ENCODE results near the gene PARVB.

Gene PARVB

DNA sequence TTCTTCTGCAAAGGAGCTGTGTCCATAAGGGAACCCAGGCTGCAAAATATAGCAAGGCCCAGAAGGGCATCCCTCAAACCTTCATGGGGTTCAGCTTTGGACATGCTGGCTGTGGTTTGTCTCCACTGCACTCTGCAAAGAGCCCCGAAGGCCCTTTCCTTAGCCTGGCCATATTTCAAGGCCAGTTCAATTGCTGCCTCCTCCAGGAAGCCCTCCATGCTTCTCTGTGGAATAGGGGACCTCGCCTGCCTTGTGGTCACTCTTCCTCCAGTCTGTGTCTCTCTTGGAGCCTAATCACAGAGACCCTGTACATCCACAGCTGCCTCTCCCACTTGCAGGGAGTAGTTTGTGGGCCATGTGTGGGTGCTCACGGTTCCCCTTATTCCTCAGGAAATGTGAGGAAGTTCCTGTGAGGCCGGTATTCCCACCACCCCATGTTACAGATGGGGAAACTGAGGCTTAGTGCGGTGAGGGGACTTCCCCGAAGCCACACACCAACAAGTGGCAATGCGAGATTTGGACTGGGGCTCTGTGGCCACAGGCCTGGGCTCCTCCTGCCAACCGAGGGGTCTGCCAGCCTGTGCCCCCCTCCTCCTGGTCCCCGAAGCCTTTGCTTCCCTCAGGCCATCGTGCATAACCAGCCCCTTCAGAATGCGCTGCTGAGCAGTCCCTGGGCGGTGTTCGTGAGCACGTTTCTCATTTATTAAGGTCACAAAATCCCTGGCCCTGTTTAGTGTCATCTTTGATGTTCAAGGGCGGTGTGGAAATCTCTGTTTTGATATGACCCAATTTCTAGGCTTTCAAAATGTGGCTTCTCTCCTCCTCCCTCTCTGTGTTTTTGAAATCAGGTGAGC is 65.8 kb downstream of the PARVB start:
- no peak for DNase-seq (ENCODE audit: low spot score)

DNA sequence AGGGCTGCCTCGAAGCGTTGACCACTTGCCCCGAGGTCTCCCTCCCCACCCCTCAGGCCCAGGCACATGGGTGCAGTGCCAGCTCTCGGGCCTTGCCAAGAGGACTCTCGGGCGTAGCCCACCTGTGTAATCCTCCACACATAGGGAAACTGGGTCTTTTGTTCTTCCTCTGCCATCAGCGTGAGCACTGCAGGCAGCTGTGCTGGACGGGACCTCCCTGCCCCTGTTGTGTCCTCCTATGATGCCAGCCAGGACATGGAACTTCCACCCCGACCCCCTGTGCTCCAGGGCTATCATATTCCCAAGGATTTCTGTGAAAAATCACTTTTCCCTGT is 66.4 kb downstream of the PARVB start:
- DNase-seq (ENCODE audit: low spot score) = no peak

DNA sequence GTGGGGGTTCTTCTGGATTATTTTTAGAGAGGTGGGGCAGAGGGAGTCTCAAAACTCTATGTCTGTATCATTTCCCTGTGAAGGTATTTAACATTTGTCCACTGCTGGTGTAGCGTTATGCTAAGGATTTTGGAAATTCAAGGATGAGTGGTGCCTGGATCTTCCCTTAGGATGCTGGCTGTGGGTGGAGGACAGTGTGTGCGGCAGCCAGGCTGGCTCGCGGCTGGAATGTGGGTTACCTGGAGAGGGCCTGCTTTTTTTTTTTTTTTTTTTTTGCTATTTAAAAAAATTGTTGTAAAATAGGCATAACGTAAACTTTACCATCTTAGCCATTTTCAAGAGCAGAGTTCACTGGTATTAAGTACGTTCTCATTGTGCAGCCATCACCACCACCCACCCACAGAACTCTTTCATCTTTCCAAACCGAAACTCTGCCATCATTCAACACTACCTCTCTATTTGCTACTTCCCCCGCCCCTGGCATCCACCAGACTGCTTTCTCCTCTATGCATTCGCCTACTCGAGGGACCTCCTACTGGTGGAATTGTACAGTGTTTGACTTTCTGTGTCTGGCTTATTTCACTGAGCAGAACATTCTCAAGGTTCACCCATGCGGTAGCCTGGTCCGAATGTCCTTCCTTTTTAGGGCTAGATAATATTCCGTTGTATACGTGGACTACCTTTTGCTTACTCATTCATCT is 67.1 kb downstream of the PARVB start:
- no peak for DNase-seq (ENCODE audit: low spot score)

DNA sequence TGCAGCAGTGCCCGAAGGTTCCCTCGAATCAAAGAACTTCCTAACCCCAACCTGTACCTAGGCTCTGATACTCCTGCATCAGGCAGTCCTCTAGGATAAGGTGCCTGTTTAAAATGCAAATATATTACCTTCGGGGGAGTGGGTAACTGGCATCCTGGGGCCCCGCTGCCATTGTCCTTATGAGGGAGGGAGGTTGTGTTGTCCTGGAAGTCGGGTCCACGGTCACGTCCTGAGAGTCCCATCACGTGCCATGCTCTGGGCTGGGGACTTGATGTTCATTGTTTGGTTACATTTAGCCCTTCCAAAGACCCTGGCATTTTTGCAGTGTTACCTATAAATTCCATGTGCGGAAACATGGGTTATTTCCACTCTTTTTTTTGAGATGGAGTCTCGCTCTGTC is 67.6 kb downstream of the PARVB start:
- DNase-seq (ENCODE audit: low spot score) = no peak

DNA sequence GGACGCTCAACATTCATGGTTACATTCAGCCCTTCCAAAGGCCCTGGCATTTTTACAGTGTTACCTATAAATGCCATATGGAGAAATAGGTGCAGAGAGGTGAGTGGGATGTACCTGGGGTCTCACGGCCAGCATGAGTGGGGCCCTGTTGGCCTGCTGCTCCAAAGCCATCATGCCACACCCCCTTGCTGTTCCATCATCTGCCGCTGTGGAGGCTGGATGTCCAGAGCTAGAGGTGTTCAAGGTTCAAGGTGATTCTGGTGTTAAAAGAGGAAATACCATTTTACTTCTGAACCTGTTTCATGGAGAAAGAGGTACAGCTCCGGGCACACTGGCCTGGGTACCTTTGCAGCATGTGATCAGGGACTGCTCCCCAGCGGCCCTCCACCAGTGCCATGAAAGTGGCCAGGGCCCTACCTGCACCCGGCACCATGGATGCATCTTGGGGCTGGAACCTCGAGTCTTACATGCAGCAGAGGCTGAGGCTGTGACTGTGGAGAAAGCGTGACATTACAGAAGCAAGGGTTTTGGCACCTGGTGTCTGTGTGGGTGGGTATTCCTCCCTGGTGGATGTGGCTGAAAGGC is 68.6 kb downstream of the PARVB start:
- no peak for DNase-seq (ENCODE audit: low spot score)

DNA sequence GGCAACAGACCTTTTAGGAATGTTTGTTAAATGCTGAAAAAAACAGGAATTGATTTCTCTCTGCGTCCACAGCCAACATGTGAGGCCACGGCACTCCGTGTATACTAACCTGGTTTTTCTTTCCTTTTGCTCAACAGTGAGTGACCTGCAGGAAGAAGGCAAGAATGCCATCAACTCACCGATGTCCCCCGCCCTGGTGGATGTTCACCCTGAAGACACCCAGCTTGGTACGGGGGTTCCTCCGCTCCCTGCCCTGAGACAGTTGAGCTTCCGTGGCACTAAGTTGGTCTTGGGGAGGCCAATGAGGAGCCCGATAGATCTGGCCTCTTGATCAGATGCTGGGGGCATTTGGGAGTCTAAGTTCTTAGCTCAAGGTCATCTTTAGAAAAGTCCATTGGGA is 69.7 kb downstream of the PARVB start:
- DNase-seq (ENCODE audit: low spot score) = no peak

DNA sequence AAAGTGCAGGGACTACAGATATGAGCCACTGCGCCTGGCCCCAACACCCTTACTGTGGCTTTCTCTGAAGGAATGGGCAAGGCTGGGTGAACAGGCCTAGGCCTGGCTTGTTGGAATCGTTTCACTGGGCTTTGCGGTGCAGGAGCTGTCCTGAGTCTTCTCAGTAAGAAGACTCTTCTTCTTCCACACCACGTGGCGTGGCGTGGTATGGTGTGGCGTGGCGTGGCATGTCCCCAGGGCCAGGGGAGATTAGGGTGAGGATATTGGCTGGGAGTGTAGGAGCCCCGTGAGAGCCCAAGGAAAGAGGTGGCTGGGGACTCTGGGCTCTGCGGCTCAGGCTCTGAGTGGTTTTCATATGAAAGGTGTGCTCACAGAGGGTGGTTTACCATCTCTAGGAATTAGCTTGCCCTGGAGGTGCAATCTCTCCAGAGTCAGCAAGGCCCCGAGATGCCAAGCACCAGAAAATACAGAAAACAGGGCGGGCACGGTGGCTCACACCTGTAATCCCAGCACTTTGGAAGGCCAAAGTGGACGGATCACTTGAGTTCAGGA is 70.7 kb downstream of the PARVB start:
- DNase-seq (ENCODE audit: low spot score) = no peak

DNA sequence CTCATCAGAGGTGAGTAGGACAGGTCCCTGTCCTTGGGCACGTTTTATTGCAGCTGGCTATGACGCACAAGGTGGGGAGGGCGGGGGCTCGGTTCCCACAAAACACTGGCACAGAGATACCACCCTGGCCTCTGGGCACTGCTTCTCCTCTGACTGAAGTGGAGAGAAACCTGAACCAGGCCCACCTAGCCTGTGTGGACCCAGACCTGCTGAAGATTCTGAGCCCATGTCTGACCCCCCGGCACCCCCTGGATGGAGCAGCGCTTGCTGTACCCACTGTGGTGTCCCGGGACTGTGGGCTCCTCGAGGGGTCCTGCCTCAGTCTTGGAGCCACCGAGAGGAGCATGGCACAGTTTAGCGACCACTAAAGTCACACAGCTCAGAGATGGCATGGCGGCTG is 72.6 kb downstream of the PARVB start:
- no peak for DNase-seq (ENCODE audit: low spot score)

DNA sequence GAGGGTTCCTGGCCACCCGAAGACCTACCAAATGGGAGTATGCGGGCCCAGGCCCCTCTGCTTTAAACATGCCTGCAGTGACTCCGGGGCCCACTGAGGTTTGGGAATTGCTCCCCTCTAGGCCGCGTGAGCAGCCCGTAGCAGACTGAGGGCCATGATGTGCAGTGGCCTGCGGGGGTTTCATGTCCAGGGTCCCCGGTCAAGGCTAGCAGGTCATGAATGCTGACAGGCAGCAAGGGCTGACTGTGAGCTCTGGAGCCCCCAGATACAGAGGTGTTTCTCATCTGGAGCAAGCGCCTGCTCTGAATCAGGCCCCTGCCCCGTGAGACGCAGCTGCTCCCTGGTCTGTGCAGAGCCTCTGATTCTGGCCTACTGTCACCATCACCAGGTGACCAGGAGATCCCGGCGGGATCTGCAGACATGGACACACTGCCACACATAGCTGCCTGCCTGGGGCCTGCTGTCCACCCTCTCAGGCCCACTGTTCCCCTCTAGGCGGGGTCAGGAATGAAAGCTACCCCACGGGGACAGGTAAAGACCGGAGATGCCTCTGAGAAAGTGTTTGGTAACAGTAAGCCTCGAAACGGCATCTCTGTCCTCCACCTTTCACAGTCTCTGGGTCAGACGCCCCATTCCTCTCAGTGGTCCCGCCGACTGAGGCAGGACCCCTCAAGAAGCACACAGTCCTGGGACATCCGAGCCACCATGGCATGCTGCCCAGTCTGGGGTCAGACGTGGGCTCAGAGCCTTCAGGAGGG is 73.3 kb downstream of the PARVB start:
- no peak for DNase-seq (ENCODE audit: low spot score)

DNA sequence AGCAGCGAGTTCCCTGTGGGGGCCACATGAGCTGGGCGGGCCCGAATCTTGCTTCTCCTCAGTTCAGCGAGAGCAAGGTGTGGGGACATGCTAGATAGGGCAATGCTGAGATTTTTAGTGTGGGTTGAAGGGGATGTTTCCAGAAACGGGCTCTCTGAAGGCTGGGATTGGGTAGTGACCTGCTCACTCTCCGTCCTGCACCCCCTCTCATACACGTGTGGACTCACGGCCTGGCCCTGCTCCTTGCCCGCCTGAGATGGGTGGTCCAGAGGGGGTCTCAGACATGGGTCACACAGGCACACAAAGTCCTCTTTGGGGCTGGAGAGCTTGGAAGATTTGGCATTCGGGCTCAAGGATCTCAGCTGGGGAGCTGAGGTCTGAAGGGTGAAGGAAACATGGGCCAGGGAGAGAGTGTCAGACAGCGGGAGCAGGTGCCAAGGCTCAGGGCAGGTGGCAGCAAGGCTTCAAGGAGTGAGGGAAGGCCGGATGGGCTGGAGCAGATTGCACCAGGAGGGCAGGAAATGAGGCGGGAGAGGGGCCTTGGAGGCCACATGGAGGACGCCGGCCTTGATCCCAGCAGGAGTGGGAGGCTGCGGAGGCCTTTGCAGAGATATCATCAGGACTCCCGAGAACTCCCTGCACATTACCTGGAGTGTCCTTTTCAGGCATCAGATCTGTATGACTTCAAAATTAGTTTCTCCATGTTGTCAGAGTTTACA is 74.1 kb downstream of the PARVB start:
- DNase-seq (ENCODE audit: low spot score) = no peak

DNA sequence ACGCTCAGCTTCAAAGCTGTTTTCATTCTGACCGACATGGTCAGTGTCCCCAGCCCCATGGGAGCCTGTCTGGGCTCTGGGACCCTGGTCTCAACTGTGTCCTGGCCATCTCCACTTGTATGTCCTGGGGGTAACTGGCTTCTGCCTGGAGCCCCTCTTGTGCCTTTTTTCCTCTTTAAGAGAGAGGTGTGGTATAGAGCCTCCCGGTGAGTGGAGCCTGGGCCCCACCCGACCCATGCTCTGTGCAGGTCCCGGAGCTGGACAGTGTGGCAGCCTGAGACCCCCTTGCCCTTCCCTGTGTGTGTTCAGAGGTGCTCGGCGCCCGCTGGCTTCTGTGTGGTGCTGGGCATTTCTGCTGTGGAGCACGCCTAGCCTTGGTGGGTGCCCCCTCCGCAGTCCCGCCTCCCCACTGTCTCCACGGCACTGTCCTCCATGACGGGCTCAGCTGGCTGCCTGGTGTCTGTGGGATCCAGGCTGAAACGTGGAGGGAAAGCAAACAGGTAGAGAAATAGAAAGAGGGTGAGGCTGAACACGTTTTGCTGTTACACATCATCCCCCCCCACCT is 74.9 kb downstream of the PARVB start:
- DNase-seq (ENCODE audit: low spot score) = no peak

DNA sequence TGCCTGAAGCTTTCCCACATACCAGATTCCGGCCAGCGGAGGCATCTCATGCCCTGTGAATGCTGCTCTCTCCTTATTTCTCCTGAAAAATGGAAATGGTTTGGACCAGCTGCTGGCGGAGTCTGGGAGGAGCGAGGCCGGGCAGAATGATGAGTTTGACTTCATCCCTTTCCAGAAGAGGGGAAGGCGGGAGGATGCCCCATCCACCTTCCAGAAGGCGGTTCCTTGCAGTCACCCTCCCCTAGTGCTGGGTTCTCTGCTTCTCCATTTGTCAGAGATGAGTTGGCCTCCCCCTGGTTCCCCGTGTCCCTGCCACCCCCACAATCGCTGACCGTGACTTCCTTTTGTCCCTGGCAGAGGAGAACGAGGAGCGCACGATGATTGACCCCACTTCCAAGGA is 75.6 kb downstream of the PARVB start:
- DNase-seq (ENCODE audit: low spot score) = no peak

DNA sequence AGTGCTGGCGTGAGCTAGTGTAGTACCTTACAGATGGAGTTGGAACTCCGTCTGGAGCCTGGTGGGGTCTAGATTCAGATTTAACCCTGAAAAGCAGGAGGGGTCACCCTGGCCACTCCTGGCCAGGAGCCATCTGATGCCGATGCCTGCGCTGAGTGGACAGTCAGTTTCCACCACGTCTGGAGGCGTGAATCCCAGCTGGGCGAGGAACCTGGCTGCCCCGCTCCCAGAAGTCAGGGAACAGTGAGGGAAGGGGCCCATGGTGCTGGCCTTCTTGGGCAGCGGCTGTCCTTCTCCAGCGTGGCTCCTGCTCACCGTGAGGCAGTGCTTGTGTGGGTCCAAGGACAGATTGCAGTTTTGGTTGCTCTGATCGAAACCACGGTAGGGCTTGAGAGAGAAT is 76.3 kb downstream of the PARVB start:
- no peak for DNase-seq (ENCODE audit: low spot score)

DNA sequence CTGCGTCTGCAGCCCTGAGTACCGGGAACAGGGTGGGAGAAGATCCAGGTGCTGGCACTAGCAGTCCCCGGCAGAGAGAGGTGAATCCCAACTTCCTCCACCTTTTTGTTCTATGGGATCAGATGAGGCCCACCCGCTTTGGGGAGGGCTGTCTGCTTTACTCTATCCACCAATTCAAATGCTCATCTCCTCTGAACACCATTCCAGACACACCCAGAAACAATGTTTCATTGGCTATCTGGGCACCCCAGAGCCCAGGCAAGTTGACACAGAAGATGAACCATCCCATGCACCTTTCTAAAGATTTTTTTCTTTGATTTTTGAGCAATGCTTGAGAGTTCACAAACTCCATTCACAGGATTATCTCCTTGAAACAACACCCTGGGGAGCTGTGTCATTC is 78.0 kb downstream of the PARVB start:
- no peak for DNase-seq (ENCODE audit: low spot score)

DNA sequence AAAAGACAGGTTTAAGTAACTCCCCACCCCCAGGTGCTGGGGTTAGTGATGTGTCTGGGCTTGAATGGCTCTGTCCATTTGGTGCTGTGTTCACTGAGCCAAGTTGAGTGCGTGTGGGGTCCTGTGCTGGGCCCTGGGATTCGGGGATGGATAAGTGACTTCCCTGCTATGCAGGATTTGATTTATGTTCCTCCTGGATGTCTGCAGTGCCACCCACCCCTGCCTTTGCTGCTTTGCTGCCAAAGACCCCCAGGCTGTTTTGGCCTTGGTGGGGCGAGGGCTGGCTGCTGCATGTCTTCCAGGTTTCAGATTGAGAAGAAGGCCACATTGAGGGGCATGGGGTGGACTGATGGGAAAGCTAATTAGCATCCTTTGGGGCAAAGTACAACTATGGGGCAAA is 78.8 kb downstream of the PARVB start:
- no peak for DNase-seq (ENCODE audit: low spot score)

DNA sequence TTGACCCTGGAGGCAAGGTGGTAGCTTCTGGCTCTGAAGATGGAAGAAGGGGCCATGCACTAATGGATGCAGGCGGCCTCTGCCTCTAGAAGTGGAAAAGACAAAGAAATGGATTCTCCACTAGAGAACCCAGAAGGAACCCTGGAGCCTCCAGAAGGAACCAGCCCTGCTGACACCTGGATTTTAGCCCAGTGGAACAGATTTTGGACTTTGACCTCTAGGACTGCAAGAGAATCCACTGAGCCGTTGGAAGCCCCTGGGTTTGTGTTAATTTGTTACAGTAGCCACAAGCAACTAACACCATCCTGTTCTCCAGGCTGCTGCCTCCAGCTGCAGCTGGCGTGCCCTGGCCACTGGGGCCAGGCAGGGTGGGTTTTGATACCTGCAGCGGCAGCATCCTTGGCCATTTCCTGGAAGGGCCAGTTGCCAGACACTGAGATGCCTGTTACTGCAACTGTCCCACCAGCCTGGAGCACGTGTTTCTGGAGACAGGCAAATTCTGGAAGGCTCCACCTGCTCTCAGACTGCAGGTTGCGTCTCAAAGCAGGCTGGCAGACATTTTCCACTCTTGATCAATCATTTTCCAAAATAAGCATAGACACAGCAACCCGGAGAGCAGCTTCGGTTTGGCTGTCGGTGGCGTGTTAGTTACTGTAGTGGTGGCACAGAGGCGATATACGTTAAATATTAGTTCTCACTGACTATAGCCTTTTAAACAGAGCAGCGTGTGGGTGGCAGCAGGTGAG is 79.8 kb downstream of the PARVB start:
- no peak for DNase-seq (ENCODE audit: low spot score)

DNA sequence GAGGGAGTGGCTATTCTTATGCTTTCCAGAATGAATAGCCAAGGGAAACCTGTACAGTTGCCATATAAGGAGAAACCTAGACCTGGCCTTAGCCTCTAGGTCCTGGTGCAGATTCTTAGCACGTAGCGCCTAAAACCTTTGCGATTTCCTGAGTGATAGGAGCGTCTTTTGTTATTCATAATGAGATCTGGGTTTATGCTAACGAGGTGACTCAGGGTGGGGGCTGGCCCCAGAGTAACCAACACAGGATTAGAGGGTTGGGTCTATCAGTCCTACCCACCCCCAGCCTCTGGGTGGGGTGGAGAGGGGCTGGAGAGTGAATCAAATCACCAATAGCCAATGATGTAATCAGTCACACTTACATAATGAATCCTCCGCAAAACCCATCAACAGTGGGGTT is 83.2 kb downstream of the PARVB start:
- no peak for DNase-seq (ENCODE audit: low spot score)

DNA sequence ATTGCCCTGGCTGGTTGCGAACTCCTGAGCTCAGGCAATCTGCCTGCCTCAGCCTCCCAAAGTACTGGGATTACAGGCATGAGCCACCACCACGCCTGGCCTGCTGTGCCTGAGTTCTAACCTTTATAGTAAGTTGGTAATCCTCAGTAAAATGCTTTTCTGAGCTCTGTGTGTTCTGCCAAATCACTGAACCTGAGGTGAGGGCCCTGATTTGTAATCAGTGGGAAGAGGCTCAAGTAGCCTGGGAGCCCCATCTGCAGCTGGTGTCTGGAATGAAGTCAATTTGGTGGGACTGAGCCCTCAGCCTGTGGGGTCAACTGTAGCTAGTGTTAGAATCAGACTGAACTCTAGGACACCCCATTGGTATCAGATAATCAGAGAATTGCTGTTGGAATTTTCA is 84.0 kb downstream of the PARVB start:
- no peak for DNase-seq (ENCODE audit: low spot score)

DNA sequence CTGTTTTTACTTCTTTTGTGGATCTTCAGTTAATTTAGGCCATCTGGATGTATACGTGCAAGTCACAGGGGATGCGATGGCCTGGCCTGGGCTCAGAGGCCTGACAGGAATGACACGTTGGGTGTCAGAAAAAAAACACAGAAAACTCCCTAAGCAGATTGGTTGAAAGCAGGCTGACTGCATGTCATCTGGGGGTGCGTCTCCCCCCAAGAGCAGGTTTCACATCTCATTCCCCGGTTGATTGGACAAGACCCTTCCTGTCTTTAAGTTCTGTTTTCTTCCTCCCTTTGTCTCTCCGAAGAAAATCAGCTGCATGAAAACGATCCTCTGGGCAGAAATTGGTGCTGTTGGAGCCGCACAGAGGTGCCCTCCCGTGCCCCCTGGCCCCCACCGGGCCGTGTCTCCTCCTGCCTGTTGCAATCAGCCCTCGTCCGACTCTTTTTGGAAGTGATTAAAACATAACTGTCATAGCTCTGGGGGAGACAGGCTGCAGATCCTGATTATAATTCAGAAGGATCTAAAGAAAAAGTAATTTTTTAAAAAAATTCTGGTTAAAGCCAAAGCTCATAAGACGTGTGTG is 84.8 kb downstream of the PARVB start:
- no peak for DNase-seq (ENCODE audit: low spot score)

DNA sequence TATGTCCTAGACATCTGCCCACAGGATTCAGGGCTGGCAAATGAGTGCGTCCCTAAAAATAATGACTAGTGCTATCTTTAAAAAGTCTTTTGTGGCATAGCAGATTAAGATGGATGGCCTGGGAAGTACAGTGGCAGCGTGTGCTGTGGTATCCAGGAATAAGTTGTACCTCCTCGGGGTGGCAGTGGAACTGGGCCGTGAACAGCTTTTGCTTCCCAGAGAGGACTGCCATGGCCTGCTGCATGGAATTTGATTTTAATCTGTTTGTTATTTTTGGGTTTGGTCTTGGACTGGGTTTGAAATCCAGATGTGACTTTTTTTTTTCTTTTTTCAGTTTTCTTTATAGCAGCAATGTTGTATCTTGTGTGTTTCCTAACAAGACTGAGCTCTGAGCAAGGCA is 85.3 kb downstream of the PARVB start:
- DNase-seq (ENCODE audit: low spot score) = no peak
